ENCODE measurements around the gene IDH3G. TPM values are rescaled to one million over a fixed set of nuclear protein-coding genes. Genes with fewer than 3 reads are reported as not detected.

Gene IDH3G
- total RNA-seq, 1 experiment from 2014 or later, result 71.2 TPM

DNA sequence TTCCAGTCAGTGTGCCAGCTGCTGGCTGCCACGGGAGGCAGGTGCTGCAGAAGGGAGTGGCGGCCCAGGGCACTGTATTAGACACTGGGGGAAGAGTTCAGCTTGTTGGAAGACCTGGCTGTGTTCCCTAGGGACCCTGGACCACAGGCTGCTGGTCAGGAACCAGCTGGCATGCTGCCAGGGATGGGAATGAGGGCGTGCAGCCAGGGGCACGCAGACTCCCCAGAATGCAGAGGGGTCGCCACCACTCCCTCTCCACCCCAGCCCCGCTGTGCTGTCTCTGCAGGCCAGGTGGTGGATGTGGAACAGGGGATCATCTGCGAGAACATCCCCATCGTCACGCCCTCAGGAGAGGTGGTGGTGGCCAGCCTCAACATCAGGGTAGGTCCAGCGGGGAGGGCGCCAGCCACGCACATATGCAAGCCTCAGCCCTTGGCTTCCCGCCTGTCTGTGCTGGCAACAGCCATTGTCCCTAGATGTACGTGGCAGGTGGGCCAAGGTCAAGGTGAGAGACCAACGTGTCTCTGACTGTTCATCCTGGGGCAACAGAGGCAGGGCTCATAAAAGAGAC, 57.2 kb downstream of the IDH3G start:
- H3K27ac Mint-ChIP-seq (ENCODE audit: unreplicated experiment), result no peak overlapping the region
- intact Hi-C loops (cut with micrococcal nuclease; ENCODE audit: unreplicated experiment), result no loop called here
- H3K36me3 Mint-ChIP-seq (ENCODE audit: insufficient read depth, unreplicated experiment), result peaks cover 3% of the 10 kb centered on the region
- no TSS peak for BruUV-seq (replicated peaks)
- no peak for DNase-seq
- H3K9me3 Mint-ChIP-seq (ENCODE audit: low read depth, unreplicated experiment), result no peaks in the 10 kb centered on the region
- CTCF ChIA-PET, result interaction anchor here (0.6 to 0.9 kb wide), 2 partner anchors 13 to 97 kb away, joined by 3 read pairs; partner anchors contain the start of gene BCAP31
- no peak overlapping the region for H3K4me3 Mint-ChIP-seq (ENCODE audit: low read depth, unreplicated experiment)
- TF ChIP-seq, protein P1, sequence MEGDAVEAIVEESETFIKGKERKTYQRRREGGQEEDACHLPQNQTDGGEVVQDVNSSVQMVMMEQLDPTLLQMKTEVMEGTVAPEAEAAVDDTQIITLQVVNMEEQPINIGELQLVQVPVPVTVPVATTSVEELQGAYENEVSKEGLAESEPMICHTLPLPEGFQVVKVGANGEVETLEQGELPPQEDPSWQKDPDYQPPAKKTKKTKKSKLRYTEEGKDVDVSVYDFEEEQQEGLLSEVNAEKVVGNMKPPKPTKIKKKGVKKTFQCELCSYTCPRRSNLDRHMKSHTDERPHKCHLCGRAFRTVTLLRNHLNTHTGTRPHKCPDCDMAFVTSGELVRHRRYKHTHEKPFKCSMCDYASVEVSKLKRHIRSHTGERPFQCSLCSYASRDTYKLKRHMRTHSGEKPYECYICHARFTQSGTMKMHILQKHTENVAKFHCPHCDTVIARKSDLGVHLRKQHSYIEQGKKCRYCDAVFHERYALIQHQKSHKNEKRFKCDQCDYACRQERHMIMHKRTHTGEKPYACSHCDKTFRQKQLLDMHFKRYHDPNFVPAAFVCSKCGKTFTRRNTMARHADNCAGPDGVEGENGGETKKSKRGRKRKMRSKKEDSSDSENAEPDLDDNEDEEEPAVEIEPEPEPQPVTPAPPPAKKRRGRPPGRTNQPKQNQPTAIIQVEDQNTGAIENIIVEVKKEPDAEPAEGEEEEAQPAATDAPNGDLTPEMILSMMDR (IDR thresholded peaks at IDR 0.05; ENCODE audit: unreplicated experiment), result no peak
- H3K4me1 Mint-ChIP-seq (ENCODE audit: low read depth, unreplicated experiment), result no peaks in the 10 kb centered on the region
- H3K27me3 Mint-ChIP-seq (ENCODE audit: unreplicated experiment), result no peaks in the 10 kb centered on the region

DNA sequence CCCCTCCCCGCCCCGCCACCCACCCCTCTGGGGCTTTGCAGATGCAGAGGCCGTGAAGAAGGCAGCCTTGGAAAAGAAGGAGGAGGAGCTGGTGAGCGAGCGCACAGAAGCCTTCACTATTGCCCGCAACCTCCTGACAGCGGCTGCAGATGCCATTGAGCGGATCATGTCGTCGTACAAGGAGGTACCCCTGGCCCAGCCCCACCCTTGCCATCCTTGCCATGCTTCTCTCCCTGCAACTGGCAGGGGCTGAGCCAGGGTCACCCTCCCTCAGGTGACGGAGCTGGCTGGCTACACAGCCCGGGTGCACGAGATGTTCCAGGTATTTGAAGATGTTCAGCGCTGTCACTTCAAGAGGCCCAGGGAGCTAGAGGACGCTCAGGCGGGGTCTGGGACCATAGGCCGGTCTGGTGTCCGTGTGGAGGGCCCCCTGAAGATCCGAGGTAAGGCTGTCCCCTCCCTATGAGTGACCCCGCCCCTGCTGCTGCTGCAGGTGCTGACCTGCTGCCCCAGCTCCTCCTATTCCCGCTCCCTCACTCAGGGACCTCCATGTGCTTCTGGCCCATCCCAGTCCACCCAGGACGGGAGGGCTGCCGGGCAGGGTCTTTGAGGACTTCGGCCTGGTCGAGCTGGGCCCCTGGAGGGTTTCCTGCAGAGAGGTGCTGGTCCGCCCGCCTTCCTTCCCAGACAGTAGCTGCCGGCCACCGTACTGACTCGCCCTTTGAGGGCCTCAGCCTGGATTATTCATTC, 57.9 kb downstream of the IDH3G start:
- Mint-ChIP-seq H3K27me3 (ENCODE audit: unreplicated experiment) (no peaks in the 10 kb centered on the region), H3K27ac (ENCODE audit: unreplicated experiment) (no peak overlapping the region), H3K9me3 (ENCODE audit: low read depth, unreplicated experiment) (peaks cover 6% of the 10 kb centered on the region), H3K4me3 (ENCODE audit: low read depth, unreplicated experiment) (no peak overlapping the region), H3K4me1 (ENCODE audit: low read depth, unreplicated experiment) (no peaks in the 10 kb centered on the region), H3K36me3 (ENCODE audit: insufficient read depth, unreplicated experiment) (peaks cover 3% of the 10 kb centered on the region)
- BruUV-seq (replicated peaks), result no TSS peak
- DNase-seq, result no peak
- CTCF ChIA-PET, result interaction anchor here (0.6 to 0.9 kb wide), 2 partner anchors 12 to 96 kb away, joined by 3 read pairs; partner anchors contain the start of gene BCAP31
- intact Hi-C loops (cut with micrococcal nuclease; ENCODE audit: unreplicated experiment), result no loop called here
- TF ChIP-seq, protein P1 (IDR thresholded peaks at IDR 0.05; ENCODE audit: unreplicated experiment), result no peak

Other genes with a start within 250 kb of the IDH3G start
- 17.8 and 18.9 TPM in 2 replicates for gene CCNQ, start 195.2 kb downstream of the IDH3G start, total RNA-seq (2022)
- gene DUSP9, start 147.2 kb downstream of the IDH3G start, total RNA-seq (2022), result 0.19 and 0.27 TPM in 2 replicates
- gene PNCK, start 120.6 kb downstream of the IDH3G start, total RNA-seq (2022), result 1.1 TPM in 1 of 2 replicates, not detected in the other
- gene SLC6A8, start 106.4 kb downstream of the IDH3G start, total RNA-seq (2022), result 24.6 and 27.4 TPM in 2 replicates
- gene BCAP31, start 70.0 kb downstream of the IDH3G start, total RNA-seq (2022), result 371 and 407 TPM in 2 replicates
- gene ABCD1, start 69.5 kb downstream of the IDH3G start, total RNA-seq (2022), result 14.4 and 22.8 TPM in 2 replicates
- gene PLXNB3, start 30.1 kb downstream of the IDH3G start, total RNA-seq (2022), result 37.5 and 49.2 TPM in 2 replicates
- gene SRPK3, start 13.3 kb downstream of the IDH3G start, total RNA-seq (2022), result 0.14 and 0.29 TPM in 2 replicates
- gene SSR4, start 293 bp upstream of the IDH3G start, total RNA-seq (2022), result 360 and 391 TPM in 2 replicates
- 0.59 and 0.76 TPM in 2 replicates for gene PDZD4, start 36.2 kb upstream of the IDH3G start, total RNA-seq (2022)
- gene L1CAM, start 91.8 kb upstream of the IDH3G start, total RNA-seq (2022), result 14.2 and 16.1 TPM in 2 replicates
- gene AVPR2, start 110.3 kb upstream of the IDH3G start, total RNA-seq (2022), result not detected in 2 replicates
- 2.6 and 3.8 TPM in 2 replicates for gene ARHGAP4, start 131.9 kb upstream of the IDH3G start, total RNA-seq (2022)
- 132 and 139 TPM in 2 replicates for gene NAA10, start 140.7 kb upstream of the IDH3G start, total RNA-seq (2022)
- gene RENBP, start 150.3 kb upstream of the IDH3G start, total RNA-seq (2022), result 0.80 and 1.6 TPM in 2 replicates
- 76.0 and 77.7 TPM in 2 replicates for gene HCFC1, start 177.4 kb upstream of the IDH3G start, total RNA-seq (2022)
- gene TMEM187, start 178.4 kb upstream of the IDH3G start, total RNA-seq (2022), result 9.4 and 9.9 TPM in 2 replicates
- gene IRAK1, start 225.5 kb upstream of the IDH3G start, total RNA-seq (2022), result 194 and 208 TPM in 2 replicates